Ectodermal cell (in vitro differentiated cells): ENCODE measurements around the gene METTL3.

Experiments
- H3K27ac ChIP-seq: 2 replicates; pipeline ENCODE4 v1.7.0; 2013; ENCODE audit warnings: mild to moderate bottlenecking, low read depth, low read length; ENCODE audit not compliant: insufficient read depth, poor library complexity, severe bottlenecking
- H3K27me3 ChIP-seq: 2 replicates; pipeline ENCODE4 v1.7.0; 2013; ENCODE audit warnings: mild to moderate bottlenecking, low read length; ENCODE audit not compliant: insufficient read depth, control insufficient read depth, poor library complexity, severe bottlenecking
- H3K36me3 ChIP-seq: one replicate; pipeline ENCODE4 v1.7.0; 2013; ENCODE audit warnings: low read length; ENCODE audit not compliant: control insufficient read depth, insufficient read depth
- H3K4me1 ChIP-seq: one replicate; pipeline ENCODE4 v1.7.0; 2013; ENCODE audit warnings: low read length; ENCODE audit not compliant: control insufficient read depth, insufficient read depth
- H3K4me3 ChIP-seq: 2 replicates; pipeline ENCODE4 v1.7.0; 2013; ENCODE audit warnings: low read depth, low read length, control low read depth; ENCODE audit not compliant: insufficient read depth
- H3K9me3 ChIP-seq: 2 replicates; pipeline ENCODE4 v1.7.0; 2013; ENCODE audit warnings: mild to moderate bottlenecking, low read length, moderate library complexity; ENCODE audit not compliant: control insufficient read depth
- WGBS, 2 experiments: methylation state at CpG; one replicate each; pipeline ENCODE4 v1.1.7; 2013; ENCODE audit warnings: missing lambda C conversion rate in 2 of 2; 5-methylcytosine and 5-hydroxymethylcytosine counted together

Gene METTL3

GRCh38 chr14:21476925-21477681, 34.0 kb downstream of the METTL3 start, which contains the start of the genes RAB2B and TOX4:
Gene RAB2B, minus strand, starts transcription at chr14:21476959. Its CDS starts 87 bp downstream, at chr14:21476872.
Gene TOX4, plus strand, starts transcription at chr14:21477195. Its CDS starts 84 bp downstream, at chr14:21477279.
- peaks cover 8% of the 10 kb centered on the region for H3K36me3 ChIP-seq
- WGBS, 2 experiments, result 1% methylated on average over 49 of the region's 49 CpGs
- H3K9me3 ChIP-seq, result no peaks in the 10 kb centered on the region
- peak within 1 kb of the TSS; percentile 99 for H3K4me3 ChIP-seq
- no peaks in the 10 kb centered on the region for H3K27me3 ChIP-seq
- H3K4me1 ChIP-seq, result peaks cover 5% of the 10 kb centered on the region
- peak within 1 kb of the TSS; percentile 63 for H3K27ac ChIP-seq

DNA sequence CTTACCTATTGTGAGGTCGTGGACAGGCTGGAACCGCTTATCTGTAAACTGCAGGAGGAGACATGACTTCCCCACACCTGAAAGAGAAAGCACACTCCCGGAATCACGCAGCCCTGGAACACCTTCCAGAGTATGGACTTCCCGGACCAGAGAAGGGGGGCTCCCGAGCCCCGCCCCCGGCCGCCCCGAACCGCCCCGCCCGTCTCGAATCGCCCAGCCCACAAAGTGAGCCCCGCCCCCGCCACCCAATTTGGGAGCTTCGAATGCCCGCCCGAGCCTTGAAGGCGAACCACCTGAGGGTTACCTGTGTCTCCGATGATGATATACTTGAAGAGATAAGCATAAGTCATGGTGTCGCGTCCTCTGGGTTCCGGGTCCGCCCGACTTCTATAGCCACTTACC, 34.6 kb downstream of the METTL3 start:
- peaks cover 8% of the 10 kb centered on the region for H3K36me3 ChIP-seq

DNA sequence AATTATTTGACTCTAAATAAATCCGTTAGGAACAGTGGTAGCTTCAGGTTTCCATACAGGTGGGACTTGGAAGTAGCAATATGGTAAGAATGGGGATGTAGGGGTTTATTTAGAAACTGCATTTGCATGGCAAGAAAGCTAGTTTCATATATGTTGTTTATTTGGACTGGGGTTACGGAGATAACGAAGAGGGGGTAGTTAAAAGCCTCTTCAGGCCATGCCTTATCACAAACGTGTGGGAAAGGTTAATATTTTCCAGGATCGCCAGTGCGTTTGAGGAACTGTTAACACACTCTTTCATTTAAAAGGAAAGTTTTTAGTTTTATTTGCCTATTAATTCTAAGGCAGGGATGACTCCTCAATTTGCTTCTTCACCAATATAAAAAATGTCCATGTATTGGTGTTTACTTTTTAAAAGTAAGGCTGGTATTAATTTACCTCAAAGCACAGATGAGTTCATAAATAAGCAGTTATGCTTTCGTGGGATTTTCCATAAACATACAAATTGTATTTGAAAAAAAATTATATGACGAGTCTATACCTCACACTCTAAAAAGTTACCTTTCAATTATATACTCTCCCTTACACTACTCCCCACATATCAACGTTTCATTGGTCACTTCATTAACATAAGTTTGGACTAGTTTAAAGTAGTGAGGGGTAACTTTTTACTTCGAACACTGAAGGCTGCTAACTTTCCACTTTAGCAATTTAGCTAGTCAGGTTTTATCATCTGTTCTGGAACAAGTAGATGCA, 35.2 kb downstream of the METTL3 start:
- H3K27ac ChIP-seq, result no peak overlapping the region
- peaks cover 8% of the 10 kb centered on the region for H3K36me3 ChIP-seq
- whole genome bisulfite sequencing, 2 experiments, result 62 to 74% methylated on average over 6 to 9 of the region's 10 CpGs
- peaks cover 5% of the 10 kb centered on the region for H3K4me1 ChIP-seq
- H3K9me3 ChIP-seq, result no peaks in the 10 kb centered on the region
- peak overlapping the region; percentile 99 for H3K4me3 ChIP-seq
- no peaks in the 10 kb centered on the region for H3K27me3 ChIP-seq

More for the DNA sequence above, 34.6 kb downstream of the METTL3 start:
- WGBS, 2 experiments, result 0 to 1% methylated on average over 27 of the region's 27 CpGs
- Histone ChIP-seq H3K4me3 (peak overlapping the region; percentile 99), H3K9me3 (no peaks in the 10 kb centered on the region), H3K4me1 (peaks cover 5% of the 10 kb centered on the region), H3K27me3 (no peaks in the 10 kb centered on the region), H3K27ac (no peak overlapping the region)

DNA sequence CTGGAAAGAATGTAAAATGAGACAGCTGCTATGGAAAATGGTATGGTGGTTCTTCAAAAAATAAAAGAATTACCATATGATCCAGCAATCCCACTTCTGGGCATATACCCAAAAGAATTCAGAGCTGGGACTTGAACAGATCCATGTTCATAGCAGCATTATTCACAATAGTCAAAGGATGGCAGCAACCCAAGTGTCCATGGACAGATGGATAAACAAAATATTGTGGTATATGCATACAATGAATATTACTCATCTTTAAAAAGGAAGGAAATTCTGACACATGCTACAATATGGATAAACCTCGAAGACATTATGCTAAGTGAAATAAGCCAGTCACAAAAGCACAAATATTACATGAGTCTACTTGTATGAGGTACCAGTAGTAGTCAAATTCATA, 43.5 kb downstream of the METTL3 start:
- H3K4me3 ChIP-seq, result no peak overlapping the region
- H3K27me3 ChIP-seq, result no peaks in the 10 kb centered on the region
- H3K9me3 ChIP-seq, result no peaks in the 10 kb centered on the region
- no peaks in the 10 kb centered on the region for H3K4me1 ChIP-seq
- no peak overlapping the region for H3K27ac ChIP-seq
- peaks cover 38% of the 10 kb centered on the region for H3K36me3 ChIP-seq
- WGBS, 2 experiments, result 92 to 100% methylated on average over 1 of the region's 1 CpG

GRCh38 chr14:21455912-21456667, 55.0 kb downstream of the METTL3 start, which contains the start of gene CHD8:
Gene CHD8, minus strand, starts transcription at chr14:21456123. Its CDS starts 24,480 bp downstream, at chr14:21431643.
- peaks cover 7% of the 10 kb centered on the region for H3K4me1 ChIP-seq
- no peaks in the 10 kb centered on the region for H3K9me3 ChIP-seq
- H3K27me3 ChIP-seq, result no peaks in the 10 kb centered on the region
- peak within 1 kb of the TSS; percentile 95 for H3K4me3 ChIP-seq
- H3K36me3 ChIP-seq, result no peaks in the 10 kb centered on the region
- WGBS, 2 experiments, result 1 to 3% methylated on average over 34 to 36 of the region's 36 CpGs
- peak within 1 kb of the TSS; percentile 96 for H3K27ac ChIP-seq

DNA sequence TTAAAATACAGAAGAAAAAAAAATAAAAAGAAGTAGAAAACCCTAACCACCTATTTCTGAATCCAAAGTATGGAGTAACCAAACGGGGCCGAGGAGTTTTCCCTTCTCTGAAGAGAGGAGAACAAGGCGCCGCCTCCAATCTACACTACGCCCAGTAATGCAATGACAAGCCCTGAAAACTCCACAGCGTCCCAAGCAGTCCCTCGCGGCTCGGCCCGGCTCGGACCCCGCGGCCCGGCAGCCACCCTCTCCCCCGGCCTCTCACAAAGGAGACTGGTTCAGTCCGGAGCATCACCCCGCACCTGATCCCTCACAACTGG, 55.6 kb downstream of the METTL3 start:
- H3K9me3 ChIP-seq, result no peaks in the 10 kb centered on the region
- H3K27ac ChIP-seq, result peak overlapping the region; percentile 91
- H3K36me3 ChIP-seq, result no peaks in the 10 kb centered on the region
- no peaks in the 10 kb centered on the region for H3K27me3 ChIP-seq
- peaks cover 7% of the 10 kb centered on the region for H3K4me1 ChIP-seq
- 0 to 1% methylated on average over 17 of the region's 17 CpGs for WGBS, 2 experiments
- peak overlapping the region; percentile 95 for H3K4me3 ChIP-seq

DNA sequence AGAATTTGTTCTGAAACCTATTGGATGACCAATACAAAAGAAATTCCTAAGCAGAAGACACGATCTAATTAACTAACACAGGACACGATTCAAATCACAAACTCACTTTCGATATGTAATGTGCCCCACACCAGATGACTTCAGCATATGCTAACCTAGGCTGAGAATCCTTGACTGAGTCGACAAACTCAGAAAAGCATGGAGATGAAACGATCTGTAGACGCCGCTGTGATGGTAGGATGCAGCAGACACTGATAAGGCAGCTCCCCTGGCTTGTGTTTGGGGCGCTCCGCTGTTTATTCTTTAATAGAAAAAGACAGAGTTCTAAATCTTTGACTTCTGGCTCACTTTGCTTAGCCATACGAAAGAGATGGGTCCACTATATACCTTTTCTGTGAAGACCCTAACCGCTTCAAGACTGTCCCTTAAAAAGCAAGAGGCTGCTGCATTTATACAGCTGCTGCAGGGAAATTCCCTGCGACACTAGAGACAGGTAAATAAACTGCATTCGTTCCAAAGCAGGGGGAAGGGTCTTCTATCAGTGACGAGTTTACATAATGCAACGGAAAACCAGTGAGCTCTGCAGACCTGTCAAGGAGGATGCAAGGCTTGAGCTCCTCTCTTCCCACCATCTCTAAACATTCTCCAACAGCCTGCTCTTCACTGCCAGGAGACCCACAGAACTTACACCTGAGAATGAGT, 56.1 kb downstream of the METTL3 start:
- H3K9me3 ChIP-seq, result no peaks in the 10 kb centered on the region
- H3K4me3 ChIP-seq, result peak overlapping the region; percentile 95
- H3K36me3 ChIP-seq, result no peaks in the 10 kb centered on the region
- peaks cover 7% of the 10 kb centered on the region for H3K4me1 ChIP-seq
- 46 to 52% methylated on average over 15 of the region's 15 CpGs for WGBS, 2 experiments
- no peak overlapping the region for H3K27ac ChIP-seq
- H3K27me3 ChIP-seq, result no peaks in the 10 kb centered on the region

GRCh38 chr14:21449899-21450216, 61.3 kb downstream of the METTL3 start:
- Histone ChIP-seq H3K27me3 (no peaks in the 10 kb centered on the region), H3K9me3 (no peaks in the 10 kb centered on the region), H3K4me1 (peaks cover 6% of the 10 kb centered on the region), H3K27ac (no peak overlapping the region), H3K4me3 (no peak overlapping the region), H3K36me3 (no peaks in the 10 kb centered on the region)
- 97 to 100% methylated on average over 1 of the region's 1 CpG for WGBS, 2 experiments
